HT1080 (cell line): ENCODE results near the gene NCAM1. TPM values are rescaled to one million over a fixed set of nuclear protein-coding genes. Genes with fewer than 3 reads are reported as not detected.
A peak's percentile ranks its signal among the peaks of the same experiment; 100 is the strongest.

ENCODE experiments used
- DNase-seq: peaks from one replicate; pipeline ENCODE4 v3.0.0-alpha.2; 2015; ENCODE audit warnings: low read depth
- total RNA-seq: library from RNA; depleted of rRNA; stranded (reverse); fragments of >200 nt; shearing (Covaris generic); gene quantifications from 2 replicates; pipeline ENCODE4 v1.2.3, GENCODE V29; 2014

Gene NCAM1
- total RNA-seq, 1 experiment from 2014 or later, result 26.3 TPM

GRCh38 chr11:113248702-113249490, 287.7 kb downstream of the NCAM1 start:
- DNase-seq, result no peak

- no peak for DNase-seq
Measured at GRCh38 chr11:113249491-113249763, 288.2 kb downstream of the NCAM1 start.

- DNase-seq, result no peak
Measured at GRCh38 chr11:113249786-113250185, 288.6 kb downstream of the NCAM1 start.

GRCh38 chr11:113251281-113251680, 290.1 kb downstream of the NCAM1 start:
- DNase-seq, result no peak

- no peak for DNase-seq
Measured at GRCh38 chr11:113253406-113253805, 292.2 kb downstream of the NCAM1 start.

- no peak for DNase-seq
Measured at GRCh38 chr11:113255096-113255495, 293.9 kb downstream of the NCAM1 start.

- DNase-seq, result no peak
Measured at GRCh38 chr11:113255741-113256140, 294.5 kb downstream of the NCAM1 start.

- DNase-seq, result no peak
Measured at GRCh38 chr11:113256431-113257202, 295.4 kb downstream of the NCAM1 start.

GRCh38 chr11:113260096-113260425, 298.8 kb downstream of the NCAM1 start:
- DNase-seq, result no peak

GRCh38 chr11:113260541-113260940, 299.3 kb downstream of the NCAM1 start:
- no peak for DNase-seq

GRCh38 chr11:113261709-113262475, 300.7 kb downstream of the NCAM1 start:
- DNase-seq, result peak; percentile 89

- DNase-seq, result no peak
Measured at GRCh38 chr11:113262594-113262993, 301.4 kb downstream of the NCAM1 start.

- DNase-seq, result no peak
Measured at GRCh38 chr11:113263458-113264259, 302.4 kb downstream of the NCAM1 start.

GRCh38 chr11:113265362-113265761, 304.1 kb downstream of the NCAM1 start:
- no peak for DNase-seq

GRCh38 chr11:113267493-113267892, 306.3 kb downstream of the NCAM1 start:
- no peak for DNase-seq

- DNase-seq, result no peak
Measured at GRCh38 chr11:113269096-113269495, 307.9 kb downstream of the NCAM1 start.

- DNase-seq, result no peak
Measured at GRCh38 chr11:113269636-113270035, 308.4 kb downstream of the NCAM1 start.

GRCh38 chr11:113270080-113270479, 308.9 kb downstream of the NCAM1 start:
- DNase-seq, result no peak

GRCh38 chr11:113271551-113272245, 310.5 kb downstream of the NCAM1 start:
- DNase-seq, result no peak

GRCh38 chr11:113272281-113272680, 311.1 kb downstream of the NCAM1 start:
- no peak for DNase-seq
